Stimulated activated CD4-positive, alpha-beta T cell treated with anti-CD3 and anti-CD28 coated beads, Interleukin-12 subunit alpha, Interleukin-12 subunit beta, amount 100 ng/mL, for 48 hours (primary cell): Measurements from ENCODE around the gene TPSB2.
"Not testable (repeated sequence)": the region's sequence is repeated elsewhere in the genome, so short reads cannot be mapped to it uniquely, and the experiment has no call there.

Experiments used
- DNase-seq, 3 donors: peaks; one replicate each; pipeline ENCODE4 v3.0.0-alpha.2; 2020; ENCODE audit warnings: low read depth in 2 of 3, low spot score in 1 of 3

Gene TPSB2

DNA sequence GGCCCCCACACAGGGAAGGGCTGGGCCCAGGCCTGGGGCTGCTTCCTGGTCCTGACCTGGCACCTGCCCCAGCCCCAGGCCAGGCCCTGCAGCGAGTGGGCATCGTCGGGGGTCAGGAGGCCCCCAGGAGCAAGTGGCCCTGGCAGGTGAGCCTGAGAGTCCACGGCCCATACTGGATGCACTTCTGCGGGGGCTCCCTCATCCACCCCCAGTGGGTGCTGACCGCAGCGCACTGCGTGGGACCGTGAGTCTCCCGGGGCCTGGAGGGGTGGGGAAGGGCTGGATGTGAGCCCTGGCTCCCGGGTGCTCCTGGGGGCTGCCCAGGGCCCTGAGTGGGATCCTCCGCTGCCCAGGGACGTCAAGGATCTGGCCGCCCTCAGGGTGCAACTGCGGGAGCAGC is 11.1 kb upstream of the TPSB2 start:
- not testable (repeated sequence) for DNase-seq

DNA sequence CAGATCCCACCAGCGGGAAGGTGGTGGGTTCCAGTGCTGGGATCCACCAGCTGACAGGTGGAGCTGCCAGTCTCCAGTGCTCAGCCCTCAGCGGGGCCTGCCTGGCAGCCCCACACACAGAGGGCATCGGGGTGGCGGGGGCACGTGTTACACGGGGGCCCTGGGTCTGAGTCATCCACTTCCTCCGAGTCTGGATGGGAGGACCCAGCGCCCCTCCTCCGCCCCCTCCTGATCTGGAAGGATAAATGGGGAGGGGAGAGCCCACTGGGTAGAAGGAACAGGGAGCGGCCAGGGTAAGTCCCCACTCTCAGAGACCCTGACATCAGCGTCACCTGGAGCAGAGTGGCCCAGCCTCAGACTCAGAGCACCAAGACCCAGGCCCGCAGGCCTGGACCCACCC is 10.5 kb upstream of the TPSB2 start, which contains the start of gene TPSAB1:
TSS of gene TPSAB1 (plus strand) at position 270 of the 400 bp plus-strand sequence. CDS start 234 bp downstream, outside the sequence.
- DNase-seq = not testable (repeated sequence)

DNA sequence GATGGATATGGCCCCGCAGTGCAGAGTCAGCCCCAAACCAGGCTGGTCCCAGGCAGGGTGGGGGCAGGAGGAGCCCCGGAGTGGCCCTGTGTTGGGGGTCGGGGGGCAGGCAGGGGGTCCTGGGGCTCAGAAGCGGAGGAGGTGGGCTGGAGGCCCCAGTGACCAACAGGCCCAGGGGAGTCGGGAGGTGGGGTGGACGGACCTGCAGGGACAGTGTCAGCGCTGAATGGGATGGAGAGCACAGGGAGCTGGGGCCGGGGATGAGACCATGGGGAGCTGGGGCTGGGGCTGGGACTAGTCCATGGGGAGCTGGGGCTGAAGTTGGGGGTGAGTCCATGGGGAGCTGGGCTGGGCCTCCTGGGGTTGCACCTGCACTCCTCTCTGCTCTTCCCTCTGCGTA is 9.6 kb upstream of the TPSB2 start:
- not testable (repeated sequence) for DNase-seq

DNA sequence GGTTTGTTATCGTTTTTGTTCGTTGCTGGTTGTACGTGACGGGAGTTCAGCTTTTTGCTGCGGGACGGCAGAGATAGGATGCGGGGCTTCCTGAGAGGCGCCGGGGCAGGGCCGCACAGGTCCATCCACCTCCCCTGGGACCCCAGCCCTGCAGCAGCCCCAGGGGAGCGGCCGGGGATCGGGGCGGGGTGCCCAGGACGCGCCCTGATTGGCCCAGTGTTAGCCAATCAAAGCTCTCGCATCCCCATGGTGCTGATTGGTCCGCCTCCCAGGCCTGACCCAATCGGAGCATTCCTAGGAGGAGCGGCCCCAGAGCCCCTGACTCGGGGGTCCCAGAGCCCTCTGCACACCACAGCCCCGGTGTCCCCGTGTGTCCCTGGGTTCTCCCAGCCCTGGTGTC is 8.9 kb upstream of the TPSB2 start:
- not testable (repeated sequence) for DNase-seq

DNA sequence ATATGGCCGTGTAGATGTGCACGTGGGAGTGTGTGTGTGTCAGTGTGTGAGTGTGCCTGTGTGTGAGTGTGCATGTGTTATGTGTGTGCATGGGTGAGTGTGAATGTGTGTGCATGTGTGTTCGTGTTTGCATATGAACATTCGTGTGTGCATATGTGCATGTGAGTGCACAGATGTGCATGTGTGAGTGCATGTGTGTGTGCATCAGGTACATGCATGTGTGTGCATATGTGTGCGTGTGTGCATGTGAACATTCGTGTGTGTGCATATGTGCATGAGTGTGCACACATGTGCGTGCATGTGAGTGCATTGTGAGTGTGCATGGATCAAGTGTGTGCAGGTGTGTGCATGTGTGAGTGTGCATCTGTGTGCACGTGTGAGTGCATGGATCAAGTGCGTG is 8.0 kb upstream of the TPSB2 start:
- DNase-seq = no peak

DNA sequence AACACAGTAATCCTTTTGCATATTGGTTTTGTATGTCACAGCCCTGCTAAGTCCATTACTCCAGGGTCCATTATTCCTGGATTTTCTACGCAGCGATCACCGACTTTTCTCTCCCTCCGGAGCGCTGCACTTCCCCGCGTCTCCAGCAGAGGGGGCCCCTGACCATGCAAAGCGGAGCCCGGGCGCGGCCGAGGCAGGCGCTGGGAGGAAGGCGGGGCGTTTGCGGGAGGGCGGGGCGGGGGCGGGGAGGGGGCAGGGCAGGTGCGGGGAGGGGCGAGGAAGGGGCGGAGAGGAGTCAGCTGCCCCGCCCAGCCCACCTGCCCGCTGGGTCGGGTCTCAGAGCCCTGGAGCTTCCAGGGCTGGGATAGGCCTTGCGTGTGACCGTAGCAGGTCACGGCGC is 6.7 kb upstream of the TPSB2 start:
- DNase-seq = not testable (repeated sequence)

DNA sequence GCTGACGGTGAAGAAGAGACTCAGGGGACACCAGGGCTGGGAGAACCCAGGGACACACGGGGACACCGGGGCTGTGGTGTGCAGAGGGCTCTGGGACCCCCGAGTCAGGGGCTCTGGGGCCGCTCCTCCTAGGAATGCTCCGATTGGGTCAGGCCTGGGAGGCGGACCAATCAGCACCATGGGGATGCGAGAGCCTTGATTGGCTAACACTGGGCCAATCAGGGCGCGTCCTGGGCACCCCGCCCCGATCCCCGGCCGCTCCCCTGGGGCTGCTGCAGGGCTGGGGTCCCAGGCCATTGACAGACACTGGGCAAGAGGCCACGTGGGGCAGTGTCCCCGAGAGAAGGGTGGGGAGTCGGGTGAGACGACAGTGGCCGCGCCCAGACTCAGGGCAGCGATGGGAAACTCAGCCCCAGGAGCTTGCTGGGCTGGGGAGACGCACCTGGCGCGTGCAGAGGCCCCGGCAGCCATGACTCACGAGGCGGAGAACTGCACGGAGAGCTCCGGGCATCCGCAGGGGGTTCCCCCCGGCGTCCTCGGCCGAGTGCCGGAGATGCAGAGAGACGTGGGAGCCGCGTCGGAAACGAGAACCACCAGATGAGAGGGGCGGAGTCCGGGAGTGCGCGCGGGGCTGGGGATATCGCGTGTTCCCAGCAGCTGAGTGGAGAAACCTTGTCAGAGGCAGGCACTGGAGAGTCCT is 2.2 kb upstream of the TPSB2 start:
- not testable (repeated sequence) for DNase-seq

DNA sequence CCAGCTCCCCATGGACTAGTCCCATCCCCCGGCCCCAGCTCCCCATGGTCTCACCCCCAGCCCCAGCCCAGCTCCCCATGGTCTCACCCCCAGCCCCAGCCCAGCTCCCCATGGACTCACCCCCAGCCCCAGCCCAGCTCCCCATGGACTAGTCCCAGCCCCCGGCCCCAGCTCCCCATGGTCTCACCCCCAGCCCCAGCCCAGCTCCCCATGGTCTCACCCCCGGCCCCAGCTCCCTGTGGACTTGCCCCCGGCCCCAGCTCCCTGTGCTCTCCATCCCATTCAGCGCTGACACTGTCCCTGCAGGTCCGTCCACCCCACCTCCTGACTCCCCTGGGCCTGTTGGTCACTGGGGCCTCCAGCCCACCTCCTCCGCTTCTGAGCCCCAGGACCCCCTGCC is 1.3 kb upstream of the TPSB2 start:
- not testable (repeated sequence) for DNase-seq

DNA sequence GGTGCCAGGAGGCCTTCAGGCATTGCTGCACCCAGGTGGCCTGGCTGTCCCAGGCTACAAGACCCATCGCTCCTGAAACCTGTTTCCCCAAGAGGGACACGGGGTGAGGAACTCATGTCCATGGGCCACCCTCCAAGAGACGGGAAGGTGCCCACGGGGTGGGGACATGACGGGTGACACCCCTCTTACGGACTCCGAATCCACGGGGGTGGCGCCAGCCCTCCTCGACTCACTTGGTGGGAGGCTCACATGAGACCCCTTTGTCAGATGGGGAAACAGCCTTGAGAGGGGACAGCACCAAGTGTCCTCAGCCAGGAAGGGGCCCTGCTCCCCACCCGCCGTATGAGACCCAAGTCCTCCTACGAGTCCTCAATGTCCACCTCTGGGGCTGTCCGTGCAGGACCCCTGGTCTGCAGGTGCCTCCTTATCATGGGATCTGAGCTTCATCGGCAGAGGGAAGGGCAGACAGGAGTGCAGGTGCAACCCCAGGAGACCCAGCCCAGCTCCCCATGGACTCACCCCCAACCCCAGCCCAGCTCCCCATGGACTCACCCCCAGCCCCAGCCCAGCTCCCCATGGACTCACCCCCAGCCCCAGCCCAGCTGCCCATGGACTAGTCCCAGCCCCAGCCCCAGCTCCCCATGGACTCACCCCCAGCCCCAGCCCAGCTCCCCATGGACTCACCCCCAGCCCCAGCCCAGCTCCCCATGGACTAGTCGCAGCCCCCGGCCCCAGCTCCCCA is 658 bp upstream of the TPSB2 start:
- DNase-seq = not testable (repeated sequence)

DNA sequence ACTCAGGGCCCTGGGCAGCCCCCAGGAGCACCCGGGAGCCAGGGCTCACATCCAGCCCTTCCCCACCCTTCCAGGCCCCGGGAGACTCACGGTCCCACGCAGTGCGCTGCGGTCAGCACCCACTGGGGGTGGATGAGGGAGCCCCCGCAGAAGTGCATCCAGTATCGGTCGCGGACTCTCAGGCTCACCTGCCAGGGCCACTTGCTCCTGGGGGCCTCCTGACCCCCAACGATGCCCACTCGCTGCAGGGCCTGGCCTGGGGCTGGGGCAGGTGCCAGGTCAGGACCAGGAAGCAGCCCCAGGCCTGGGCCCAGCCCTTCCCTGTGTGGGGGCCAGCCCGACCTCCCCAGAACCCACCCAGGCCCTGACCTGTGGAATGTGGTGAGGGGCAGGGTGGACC is 508 bp downstream of the TPSB2 start:
- not testable (repeated sequence) for DNase-seq

DNA sequence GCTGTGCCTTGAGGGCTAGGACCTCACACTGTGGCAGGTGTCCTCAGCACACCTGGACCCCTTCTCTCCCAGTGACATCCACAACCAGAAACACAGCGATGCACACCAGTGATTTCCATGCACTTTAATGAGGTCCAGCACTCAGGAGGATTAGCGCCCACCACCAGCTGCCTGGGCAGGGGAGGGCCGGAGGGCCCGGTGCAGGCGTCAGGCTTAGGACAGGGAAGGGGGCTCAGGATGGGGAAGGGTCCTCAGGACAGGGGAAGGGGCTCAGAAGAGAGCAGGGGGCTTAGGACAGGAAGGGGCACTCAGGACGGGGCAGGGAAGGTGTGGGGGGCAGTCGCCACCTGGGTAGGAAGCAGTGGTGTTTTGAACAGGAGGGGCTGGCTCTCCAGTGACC is 1.8 kb downstream of the TPSB2 start:
- not testable (repeated sequence) for DNase-seq

DNA sequence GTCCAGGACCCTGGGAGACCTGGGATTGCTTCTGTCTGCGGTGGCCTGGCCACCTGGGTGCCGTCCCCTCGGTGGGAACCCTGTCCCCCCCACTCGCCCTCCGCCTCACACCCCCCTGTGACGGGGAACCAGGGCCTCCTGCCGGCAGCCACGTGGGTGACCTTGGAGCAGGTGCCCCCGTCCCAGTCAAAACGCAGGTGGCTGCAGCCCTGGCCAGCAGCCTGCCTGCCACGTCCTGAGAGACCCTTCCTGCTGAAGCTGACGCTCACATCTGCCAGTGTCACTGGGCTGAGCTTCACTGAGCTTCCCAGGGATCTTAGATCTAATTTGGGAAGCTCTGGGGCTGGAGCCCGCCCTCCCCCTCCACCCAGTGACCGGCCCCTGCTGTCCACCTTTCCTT is 3.3 kb downstream of the TPSB2 start:
- not testable (repeated sequence) for DNase-seq

DNA sequence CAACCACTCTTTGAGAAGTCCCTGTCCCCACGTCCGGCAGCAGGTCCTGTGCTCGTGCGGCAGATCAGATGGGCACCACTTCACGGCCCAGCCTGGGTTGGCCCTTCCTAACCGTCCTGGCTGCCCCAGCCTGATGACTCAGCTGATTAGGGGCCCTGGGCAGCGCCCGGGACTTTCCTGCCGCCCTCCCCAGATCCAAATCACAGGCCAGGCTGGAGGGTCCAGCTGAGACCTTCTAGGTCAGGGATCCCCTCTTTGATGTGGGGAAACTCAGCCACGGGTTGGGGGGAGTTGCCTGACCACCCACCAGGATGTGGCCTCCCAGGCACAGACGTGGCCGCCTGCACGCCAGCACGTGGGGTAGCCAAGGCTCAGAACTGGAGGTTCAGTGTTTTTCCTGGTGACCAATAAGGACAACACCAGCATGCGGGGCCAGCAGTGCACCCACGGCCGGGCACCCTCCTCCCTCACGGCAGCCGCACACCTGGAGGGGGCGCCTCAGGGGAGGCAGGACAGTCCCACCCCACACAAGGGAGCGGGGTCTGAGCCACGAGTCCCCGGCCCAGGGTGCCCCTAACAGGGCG is 4.2 kb downstream of the TPSB2 start:
- not testable (repeated sequence) for DNase-seq

DNA sequence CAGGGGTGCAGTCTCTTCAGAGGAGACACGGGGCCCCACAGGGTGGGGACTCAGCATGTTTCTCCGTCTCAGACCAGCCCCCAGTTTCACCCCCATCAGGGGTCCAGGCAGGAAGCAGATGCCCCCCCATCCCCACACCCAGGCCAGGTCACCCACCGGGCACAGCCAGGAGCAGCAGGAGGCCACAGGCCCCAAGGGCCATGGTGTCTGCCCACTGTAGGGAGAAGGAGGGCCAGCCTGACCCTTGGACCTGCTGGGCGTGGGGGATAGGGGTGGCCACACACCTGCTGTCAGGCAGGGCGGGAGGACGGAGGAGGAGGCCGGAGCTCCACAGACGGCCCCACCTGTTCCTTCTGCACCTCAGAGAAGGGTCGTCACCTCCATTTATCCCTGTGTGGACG is 4.9 kb downstream of the TPSB2 start, which contains the start of gene TPSG1:
TSS of gene TPSG1 (minus strand) at position 218 of the 401 bp plus-strand sequence. CDS start at position 202, 16 bp downstream.
- DNase-seq = no peak

DNA sequence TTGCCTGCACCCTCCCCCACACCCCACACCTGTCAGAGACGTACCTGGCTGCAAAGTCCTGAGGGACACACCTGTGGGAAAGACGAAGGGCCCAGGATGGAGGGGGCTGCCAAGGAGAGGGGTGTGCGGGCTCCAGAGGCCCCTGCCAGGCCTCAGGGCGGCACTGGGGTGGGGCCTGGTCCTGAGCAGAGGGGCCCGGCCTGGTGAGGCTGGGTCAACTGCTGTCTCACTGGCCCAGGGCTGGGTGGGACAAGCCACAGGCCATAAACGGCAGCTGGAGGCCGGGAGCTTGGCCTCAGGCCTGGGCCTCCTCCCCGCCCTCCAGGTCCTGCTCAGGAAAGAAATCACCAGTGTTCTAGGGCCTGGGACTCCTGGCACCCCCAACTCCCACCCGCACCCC is 5.4 kb downstream of the TPSB2 start:
- no peak for DNase-seq

DNA sequence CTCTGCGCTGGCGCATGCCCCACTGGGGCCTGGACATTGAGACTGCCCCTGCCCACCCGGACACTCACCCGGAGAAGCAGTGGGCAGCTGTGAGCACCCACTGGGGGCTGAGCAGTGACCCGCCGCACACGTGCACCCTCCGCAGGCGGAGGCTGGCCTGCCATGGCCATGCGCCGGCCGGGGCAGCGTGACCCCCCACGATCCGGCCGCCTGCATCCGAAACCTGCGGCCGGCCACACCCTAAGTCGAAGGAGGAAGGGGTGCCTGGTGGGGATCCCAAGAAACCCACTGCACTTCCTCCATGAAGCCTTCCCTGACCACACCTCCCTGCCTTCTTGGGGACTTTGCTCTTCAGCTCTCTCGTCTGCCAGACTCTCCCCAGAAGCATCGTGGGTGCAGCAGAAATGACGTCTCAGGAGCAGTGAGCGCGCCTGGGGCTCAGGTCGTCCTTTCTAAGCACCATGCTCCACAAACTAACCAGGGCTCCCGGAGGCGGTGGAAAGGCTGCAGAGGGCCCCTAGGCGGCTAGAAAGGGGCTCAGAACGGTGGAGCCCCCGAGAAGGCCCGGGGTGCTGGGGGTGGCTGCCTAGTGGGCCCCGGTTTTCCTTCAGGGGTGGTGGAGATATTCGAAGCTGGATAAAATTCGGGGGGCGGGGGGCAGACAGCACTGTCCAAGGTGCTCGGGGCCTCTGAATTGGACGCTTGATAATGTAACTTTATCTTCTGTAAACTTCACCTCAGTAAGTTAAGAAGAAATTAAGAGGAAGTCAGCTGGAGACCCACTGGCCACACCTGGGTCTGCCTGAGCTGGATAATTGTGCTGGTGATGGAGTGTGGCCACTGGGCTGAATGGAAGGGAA is 6.4 kb downstream of the TPSB2 start:
- no peak for DNase-seq

DNA sequence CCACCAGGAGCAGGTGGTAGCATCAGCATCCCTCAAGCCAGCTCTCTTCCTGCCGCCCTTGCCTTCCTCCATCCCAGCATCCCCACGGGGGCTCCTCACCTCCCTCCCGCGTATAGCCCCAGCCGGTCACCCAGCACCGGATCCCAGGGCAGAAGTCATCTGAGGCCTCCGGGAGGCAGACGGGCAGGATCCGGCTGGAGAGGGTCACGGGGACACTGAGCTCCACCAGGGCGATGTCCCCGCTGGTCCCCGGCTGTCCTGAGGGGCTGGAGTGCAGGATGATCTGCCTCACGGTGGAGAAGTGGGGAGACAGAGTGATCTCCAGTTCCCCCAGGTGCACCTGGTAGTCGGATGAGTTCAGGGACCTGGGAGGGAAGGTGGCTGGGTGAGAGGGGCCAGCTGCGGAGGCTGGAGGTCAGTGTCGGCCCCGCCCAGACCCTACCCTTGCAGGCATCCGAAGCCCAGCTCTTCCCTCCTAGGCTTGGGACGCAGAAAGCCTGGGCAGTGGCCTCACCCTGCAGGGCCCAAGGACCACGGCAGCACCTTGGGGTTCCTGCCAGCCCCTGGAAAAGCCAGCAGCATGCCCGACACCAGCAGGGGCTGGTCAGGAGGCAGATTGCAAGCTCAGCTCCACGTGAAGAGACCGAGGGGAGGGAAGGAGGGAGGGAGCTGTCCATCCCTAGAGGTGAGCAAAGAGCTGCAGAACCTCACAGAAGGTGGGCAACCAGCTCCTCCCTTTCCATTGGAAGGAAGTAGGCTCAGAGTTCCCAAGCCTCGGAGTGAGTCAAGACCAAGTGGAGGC is 7.2 kb downstream of the TPSB2 start:
- no peak for DNase-seq

DNA sequence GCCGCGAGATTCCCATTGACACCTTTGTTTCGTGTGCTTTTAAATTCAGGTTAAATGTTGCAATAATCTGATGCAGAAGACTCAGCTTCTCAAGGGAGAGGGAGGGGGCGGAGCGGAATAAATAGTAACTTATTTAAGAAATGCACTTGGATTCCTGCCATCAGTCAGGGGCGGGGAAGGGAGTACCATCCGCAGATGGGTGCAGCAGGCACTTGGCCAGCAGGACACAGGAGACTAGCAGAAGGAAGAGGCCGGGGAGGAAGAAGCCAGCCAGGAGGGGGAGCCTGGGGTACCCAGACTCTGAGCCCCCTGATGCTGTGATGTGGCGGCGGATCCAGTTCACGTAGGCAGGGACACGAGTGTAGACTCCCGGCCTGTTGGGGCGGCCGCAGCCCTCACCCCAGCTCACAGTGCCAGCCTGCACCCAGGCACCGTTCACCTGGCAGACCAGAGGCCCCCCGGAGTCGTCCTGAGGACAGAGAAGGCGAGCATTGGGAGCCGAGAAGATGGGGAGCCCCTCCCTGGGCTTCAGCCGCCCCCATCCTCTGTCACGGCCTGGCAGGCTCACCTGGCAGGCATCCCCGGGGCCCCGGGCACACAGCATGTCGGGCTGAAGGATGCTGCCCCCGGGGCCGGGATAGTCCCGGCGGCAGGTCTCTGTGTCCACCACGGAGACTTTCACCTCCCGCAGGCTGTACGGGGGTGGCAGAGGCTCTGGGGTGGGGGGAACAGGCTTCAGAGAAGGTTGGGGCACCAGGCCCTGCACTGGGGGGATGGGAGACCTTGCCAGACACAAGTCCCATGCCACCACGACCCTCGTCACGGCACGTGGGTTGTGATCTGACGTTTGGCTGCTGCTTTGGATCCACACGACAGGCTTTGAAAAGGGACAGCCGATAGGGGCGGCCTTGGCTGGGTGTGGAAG is 8.1 kb downstream of the TPSB2 start:
- DNase-seq = no peak
